ENCODE measurements around the gene RFX4. TPM values are rescaled to one million over a fixed set of nuclear protein-coding genes. Genes with fewer than 3 reads are reported as not detected.

Gene RFX4
- total and polyA plus RNA-seq, 10 of the 15 experiments (the other 5 are each of a cell fraction or from before 2014, with no cell fraction given), result 0.02 to 0.23 TPM; not detected in 8

GRCh38 chr12:106720696-106721095, 137.9 kb downstream of the RFX4 start:
- H3K9me3 ChIP-seq (replicated peaks; ENCODE audit: control insufficient read depth, insufficient read depth, low read length), result no peaks in the 10 kb centered on the region
- TF ChIP-seq YY1 (IDR thresholded peaks at IDR 0.05; ENCODE audit: low read depth, low read length) (no peak), RELA (IDR thresholded peaks at IDR 0.05; ENCODE audit: borderline replicate concordance, partially characterized antibody) (no peak), CUX1 (IDR thresholded peaks at IDR 0.05; ENCODE audit: insufficient replicate concordance, low read depth, low read length) (no peak), ZNF384 (IDR thresholded peaks at IDR 0.05; ENCODE audit: borderline replicate concordance, low read depth, low read length) (no peak), NR2F1 (conservative IDR thresholded peaks at IDR 0.05) (no peak)
- TF ChIP-seq, protein P1, sequence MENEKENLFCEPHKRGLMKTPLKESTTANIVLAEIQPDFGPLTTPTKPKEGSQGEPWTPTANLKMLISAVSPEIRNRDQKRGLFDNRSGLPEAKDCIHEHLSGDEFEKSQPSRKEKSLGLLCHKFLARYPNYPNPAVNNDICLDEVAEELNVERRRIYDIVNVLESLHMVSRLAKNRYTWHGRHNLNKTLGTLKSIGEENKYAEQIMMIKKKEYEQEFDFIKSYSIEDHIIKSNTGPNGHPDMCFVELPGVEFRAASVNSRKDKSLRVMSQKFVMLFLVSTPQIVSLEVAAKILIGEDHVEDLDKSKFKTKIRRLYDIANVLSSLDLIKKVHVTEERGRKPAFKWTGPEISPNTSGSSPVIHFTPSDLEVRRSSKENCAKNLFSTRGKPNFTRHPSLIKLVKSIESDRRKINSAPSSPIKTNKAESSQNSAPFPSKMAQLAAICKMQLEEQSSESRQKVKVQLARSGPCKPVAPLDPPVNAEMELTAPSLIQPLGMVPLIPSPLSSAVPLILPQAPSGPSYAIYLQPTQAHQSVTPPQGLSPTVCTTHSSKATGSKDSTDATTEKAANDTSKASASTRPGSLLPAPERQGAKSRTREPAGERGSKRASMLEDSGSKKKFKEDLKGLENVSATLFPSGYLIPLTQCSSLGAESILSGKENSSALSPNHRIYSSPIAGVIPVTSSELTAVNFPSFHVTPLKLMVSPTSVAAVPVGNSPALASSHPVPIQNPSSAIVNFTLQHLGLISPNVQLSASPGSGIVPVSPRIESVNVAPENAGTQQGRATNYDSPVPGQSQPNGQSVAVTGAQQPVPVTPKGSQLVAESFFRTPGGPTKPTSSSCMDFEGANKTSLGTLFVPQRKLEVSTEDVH (IDR thresholded peaks at IDR 0.05; ENCODE audit: low read depth, partially characterized antibody), result no peak
- TF ChIP-seq, protein P2, sequence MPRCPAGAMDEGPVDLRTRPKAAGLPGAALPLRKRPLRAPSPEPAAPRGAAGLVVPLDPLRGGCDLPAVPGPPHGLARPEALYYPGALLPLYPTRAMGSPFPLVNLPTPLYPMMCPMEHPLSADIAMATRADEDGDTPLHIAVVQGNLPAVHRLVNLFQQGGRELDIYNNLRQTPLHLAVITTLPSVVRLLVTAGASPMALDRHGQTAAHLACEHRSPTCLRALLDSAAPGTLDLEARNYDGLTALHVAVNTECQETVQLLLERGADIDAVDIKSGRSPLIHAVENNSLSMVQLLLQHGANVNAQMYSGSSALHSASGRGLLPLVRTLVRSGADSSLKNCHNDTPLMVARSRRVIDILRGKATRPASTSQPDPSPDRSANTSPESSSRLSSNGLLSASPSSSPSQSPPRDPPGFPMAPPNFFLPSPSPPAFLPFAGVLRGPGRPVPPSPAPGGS (IDR thresholded peaks at IDR 0.05; ENCODE audit: borderline replicate concordance, insufficient read depth, low read depth, low read length, poor library complexity, severe bottlenecking), result no peak
- in situ Hi-C loops (cut with MboI), result no loop called here
- FAIRE-seq, result no peak
- BruUV-seq (replicated peaks), result no TSS peak
- WGBS (ENCODE audit: insufficient coverage, insufficient replicate concordance, low lambda C conversion rate, missing lambda C conversion rate), result 45% methylated on average over 6 of the region's 6 CpGs
- intact Hi-C loops (cut with micrococcal nuclease; ENCODE audit: unreplicated experiment), result no loop called here
- POLR2A ChIA-PET, result no interaction called here
- H3K79me2 ChIP-seq (ENCODE audit: control insufficient read depth, insufficient read depth, low read length), result no peaks in the 10 kb centered on the region
- no peaks in the 10 kb centered on the region; a peak in 2 of 4 replicates for H3K27me3 ChIP-seq (replicated peaks in 1 of 2; ENCODE audit: control insufficient read depth in 2 of 2, insufficient read depth in 2 of 2, low read length in 1 of 2)
- H3K4me2 ChIP-seq (ENCODE audit: control insufficient read depth, insufficient read depth), result no peak overlapping the region
- no peaks in the 10 kb centered on the region for H3K36me3 ChIP-seq (ENCODE audit: control insufficient read depth in 2 of 2, insufficient read depth in 2 of 2, low read length in 1 of 2)
- H3K9ac ChIP-seq (ENCODE audit: control insufficient read depth, insufficient read depth, low read length), result no peak overlapping the region
- ATAC-seq, result no peak
- no peak overlapping the region for H3K27ac ChIP-seq (ENCODE audit: control insufficient read depth, insufficient read depth)
- CTCF ChIA-PET, result no interaction called here
- H3K4me3 ChIP-seq, result no peak overlapping the region
- no peaks in the 10 kb centered on the region for H3K4me1 ChIP-seq (ENCODE audit: control insufficient read depth, insufficient read depth, low read length)
- SMC1A ChIA-PET (ENCODE audit: uncharacterized antibody, unreplicated experiment), result no interaction called here
- no peak overlapping the region for H2AFZ ChIP-seq (ENCODE audit: control insufficient read depth, low read depth, low read length)
- no peak for DNase-seq (ENCODE audit: low read depth, low spot score)
- H4K20me1 ChIP-seq (ENCODE audit: control insufficient read depth, insufficient read depth), result no peaks in the 10 kb centered on the region
- RAD21 ChIA-PET (ENCODE audit: unreplicated experiment), result no interaction called here

Measured in GM12878 (cell line).